ENCODE data around the gene TIMMDC1.

- TF ChIP-seq POLR2A (IDR thresholded peaks at IDR 0.05) (no peak), CTCF (IDR thresholded peaks at IDR 0.05) (no peak)
Observed at GRCh38 chr3:119551598-119551997, 53.3 kb downstream of the TIMMDC1 start.
